A172 (cell line): Measurements from ENCODE around the gene KCNMA1. TPM values are rescaled to one million over a fixed set of nuclear protein-coding genes. Genes with fewer than 3 reads are reported as not detected.

Experiments used
- DNase-seq: peaks from one replicate; pipeline ENCODE4 v3.0.0-alpha.2; 2015; ENCODE audit warnings: low spot score
- total RNA-seq: library from RNA; depleted of rRNA; stranded (reverse); fragments of >200 nt; shearing (Covaris generic); gene quantifications from 2 replicates; pipeline ENCODE4 v1.2.3, GENCODE V29; 2014

KCNMA1 gene
- total RNA-seq, 1 experiment from 2014 or later = 50.7 TPM

GRCh38 chr10:77634939-77635338 lies 2.7 kb downstream of the KCNMA1 start:
- DNase-seq = no peak

- no peak for DNase-seq
Measured at GRCh38 chr10:77633376-77633775, 4.2 kb downstream of the KCNMA1 start.

- no peak for DNase-seq
Measured at GRCh38 chr10:77631241-77631640, 6.4 kb downstream of the KCNMA1 start.

GRCh38 chr10:77630507-77630848 lies 7.1 kb downstream of the KCNMA1 start:
- no peak for DNase-seq

GRCh38 chr10:77629775-77630506 lies 7.7 kb downstream of the KCNMA1 start:
- DNase-seq = no peak

GRCh38 chr10:77628906-77629730 lies 8.5 kb downstream of the KCNMA1 start:
- peak; percentile 41 for DNase-seq

- peak; percentile 75 for DNase-seq
Measured at GRCh38 chr10:77626266-77626935, 11.2 kb downstream of the KCNMA1 start.

- no peak for DNase-seq
Measured at GRCh38 chr10:77625379-77625778, 12.2 kb downstream of the KCNMA1 start.

- no peak for DNase-seq
Measured at GRCh38 chr10:77622889-77623291, 14.7 kb downstream of the KCNMA1 start.

- DNase-seq = no peak
Measured at GRCh38 chr10:77620731-77621130, 16.9 kb downstream of the KCNMA1 start.

- DNase-seq = no peak
Measured at GRCh38 chr10:77619964-77620703, 17.5 kb downstream of the KCNMA1 start.

GRCh38 chr10:77618117-77618516 lies 19.5 kb downstream of the KCNMA1 start:
- no peak for DNase-seq

- DNase-seq = no peak
Measured at GRCh38 chr10:77616766-77617165, 20.8 kb downstream of the KCNMA1 start.

GRCh38 chr10:77614778-77615625 lies 22.6 kb downstream of the KCNMA1 start:
- no peak for DNase-seq

- no peak for DNase-seq
Measured at GRCh38 chr10:77613476-77614130, 24.0 kb downstream of the KCNMA1 start.

GRCh38 chr10:77611670-77612069 lies 25.9 kb downstream of the KCNMA1 start:
- no peak for DNase-seq

GRCh38 chr10:77611221-77611620 lies 26.4 kb downstream of the KCNMA1 start:
- DNase-seq = no peak

- DNase-seq = no peak
Measured at GRCh38 chr10:77609781-77610272, 27.8 kb downstream of the KCNMA1 start.

- DNase-seq = no peak
Measured at GRCh38 chr10:77608281-77608680, 29.3 kb downstream of the KCNMA1 start.

GRCh38 chr10:77606751-77607150 lies 30.9 kb downstream of the KCNMA1 start:
- DNase-seq = no peak
